Brain microvascular endothelial cell (primary cell): Measurements from ENCODE around the gene LCN12.

ENCODE experiments used
- DNase-seq: peaks from one replicate; pipeline ENCODE4 v3.0.0-alpha.2; 2020
- H3K27ac ChIP-seq: fragments of 250-450 bp; sonication (Bioruptor Pico); 2 replicates; pipeline ENCODE4 v1.5.1; 2020; ENCODE audit warnings: mild to moderate bottlenecking, moderate library complexity
- H3K27me3 ChIP-seq: fragments of 250-450 bp; sonication (Bioruptor Pico); replicated peaks from 2 replicates; pipeline ENCODE4 v1.5.1; 2020; ENCODE audit warnings: mild to moderate bottlenecking
- H3K36me3 ChIP-seq: fragments of 250-450 bp; sonication (Bioruptor Pico); replicated peaks from 2 replicates; pipeline ENCODE4 v1.5.1; 2020; ENCODE audit warnings: mild to moderate bottlenecking
- H3K4me3 ChIP-seq: 2 replicates; pipeline ENCODE4 v1.5.1; 2011; ENCODE audit warnings: low read depth, mild to moderate bottlenecking, control low read depth, low read length, moderate library complexity
- in situ Hi-C: cut with HindIII; loops from 2 replicates; pipeline ENCODE4 v1.10.0; 2017; ENCODE audit warnings: low sequenced_read_pairs, low pct_ligation_motif_present
- TF ChIP-seq, protein P1 (sequence below): IDR thresholded peaks from 2 replicates; pipeline ENCODE4 v1.5.1; 2011; ENCODE audit warnings: low read depth, mild to moderate bottlenecking, moderate library complexity, low read length, control low read depth, inconsistent platforms; ENCODE audit errors: missing control alignments

LCN12 gene

DNA sequence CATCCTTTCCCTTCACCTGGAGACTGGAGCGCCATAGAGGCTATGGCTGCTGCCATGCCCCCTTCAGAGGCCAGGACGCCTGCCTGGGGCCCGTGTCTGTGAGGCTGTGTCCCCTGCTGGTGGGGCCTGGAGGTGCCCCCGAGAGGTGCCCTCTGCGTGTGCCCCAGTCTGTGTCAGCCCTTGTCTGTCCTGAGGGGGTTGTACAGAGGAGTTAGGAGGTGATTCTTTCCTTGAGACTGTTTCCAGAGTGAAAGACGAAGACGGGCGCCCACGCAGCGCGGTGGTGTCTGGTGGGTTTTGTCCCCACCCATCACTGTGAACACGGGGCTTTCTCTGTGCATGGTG, 41.2 kb upstream of the LCN12 start:
- DNase-seq = no peak
- no peaks in the 10 kb centered on the region for H3K27me3 ChIP-seq
- H3K27ac ChIP-seq = no peak overlapping the region
- in situ Hi-C loops = no loop called here
- TF ChIP-seq, protein P1, sequence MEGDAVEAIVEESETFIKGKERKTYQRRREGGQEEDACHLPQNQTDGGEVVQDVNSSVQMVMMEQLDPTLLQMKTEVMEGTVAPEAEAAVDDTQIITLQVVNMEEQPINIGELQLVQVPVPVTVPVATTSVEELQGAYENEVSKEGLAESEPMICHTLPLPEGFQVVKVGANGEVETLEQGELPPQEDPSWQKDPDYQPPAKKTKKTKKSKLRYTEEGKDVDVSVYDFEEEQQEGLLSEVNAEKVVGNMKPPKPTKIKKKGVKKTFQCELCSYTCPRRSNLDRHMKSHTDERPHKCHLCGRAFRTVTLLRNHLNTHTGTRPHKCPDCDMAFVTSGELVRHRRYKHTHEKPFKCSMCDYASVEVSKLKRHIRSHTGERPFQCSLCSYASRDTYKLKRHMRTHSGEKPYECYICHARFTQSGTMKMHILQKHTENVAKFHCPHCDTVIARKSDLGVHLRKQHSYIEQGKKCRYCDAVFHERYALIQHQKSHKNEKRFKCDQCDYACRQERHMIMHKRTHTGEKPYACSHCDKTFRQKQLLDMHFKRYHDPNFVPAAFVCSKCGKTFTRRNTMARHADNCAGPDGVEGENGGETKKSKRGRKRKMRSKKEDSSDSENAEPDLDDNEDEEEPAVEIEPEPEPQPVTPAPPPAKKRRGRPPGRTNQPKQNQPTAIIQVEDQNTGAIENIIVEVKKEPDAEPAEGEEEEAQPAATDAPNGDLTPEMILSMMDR = no peak
- no peak overlapping the region for H3K4me3 ChIP-seq
- peaks cover 42% of the 10 kb centered on the region for H3K36me3 ChIP-seq

DNA sequence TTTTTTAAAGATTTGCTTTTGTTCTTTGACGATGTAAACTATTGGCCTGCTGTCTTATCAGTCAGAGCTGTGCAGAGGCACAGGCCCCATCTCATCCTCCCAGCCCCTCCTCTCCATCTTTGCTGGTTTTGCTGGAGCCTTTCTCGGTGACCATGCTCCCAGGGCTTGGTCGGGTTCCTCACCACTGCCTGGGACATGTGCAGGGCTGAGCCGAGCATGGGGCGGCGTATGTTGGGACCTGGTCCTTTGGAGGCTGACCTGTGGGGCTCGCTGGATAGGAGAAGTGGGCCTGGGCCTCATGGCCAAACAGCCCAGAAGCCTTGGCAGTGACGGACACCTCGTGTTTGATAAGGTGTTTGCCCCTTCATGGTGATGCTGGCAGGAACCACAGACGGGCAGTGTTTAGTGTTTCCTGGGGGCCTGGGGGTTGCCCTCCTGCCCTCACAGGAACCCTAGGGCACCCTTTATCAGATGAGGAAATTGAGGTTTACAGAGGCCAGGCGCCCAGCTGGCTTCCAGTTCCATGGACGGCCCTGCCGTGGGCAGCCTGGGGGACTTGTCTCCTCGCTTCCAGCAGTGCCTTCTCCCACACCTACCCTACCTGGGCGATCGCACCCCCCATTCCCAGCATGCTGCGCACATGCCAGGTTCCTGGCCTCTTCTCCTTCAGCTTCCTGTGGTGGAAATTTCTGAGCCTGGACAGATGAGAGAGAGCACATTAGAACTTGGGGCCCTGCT, 38.2 kb upstream of the LCN12 start:
- H3K27me3 ChIP-seq = no peaks in the 10 kb centered on the region
- no peak for DNase-seq
- in situ Hi-C loops = no loop called here
- no peak overlapping the region for H3K4me3 ChIP-seq
- H3K27ac ChIP-seq = no peak overlapping the region
- H3K36me3 ChIP-seq = peaks cover 44% of the 10 kb centered on the region
- TF ChIP-seq, protein P1 = no peak

DNA sequence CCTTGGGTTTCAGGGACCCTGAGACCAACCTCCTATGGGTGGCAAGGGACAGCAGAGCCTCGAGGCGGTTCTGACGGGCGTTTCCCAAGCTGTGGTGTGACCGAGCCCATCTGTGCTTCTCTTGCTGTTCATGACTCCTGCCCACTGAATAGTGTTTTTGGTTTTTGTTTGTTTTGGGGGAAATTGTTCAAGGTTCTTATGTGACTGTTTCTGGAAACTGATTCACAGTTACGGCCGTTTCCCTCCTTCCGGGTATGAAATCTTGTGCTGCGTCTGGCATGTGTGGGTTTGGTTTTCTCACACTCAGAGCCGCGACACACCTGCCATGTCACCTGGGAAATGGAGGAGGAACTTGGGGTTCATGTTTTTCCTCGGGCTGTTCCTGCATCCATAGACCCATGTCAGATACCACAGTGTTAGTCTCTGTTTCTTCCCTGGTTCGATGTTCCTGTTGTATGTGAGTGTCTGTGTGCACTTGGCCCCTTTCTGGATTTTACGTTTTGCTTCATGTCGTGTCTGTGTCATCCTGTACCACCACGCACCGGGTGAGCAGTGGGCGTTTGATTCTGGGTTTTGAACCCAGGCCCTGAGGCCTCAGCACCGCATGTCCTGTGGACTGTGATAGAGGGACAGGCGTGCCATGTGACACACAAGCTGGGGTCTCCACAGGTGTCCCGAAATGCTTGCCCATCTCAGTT, 36.3 kb upstream of the LCN12 start:
- in situ Hi-C loops = no loop called here
- H3K27me3 ChIP-seq = no peaks in the 10 kb centered on the region
- no peak overlapping the region for H3K27ac ChIP-seq
- DNase-seq = no peak
- H3K4me3 ChIP-seq = no peak overlapping the region
- TF ChIP-seq, protein P1 = no peak
- peaks cover 44% of the 10 kb centered on the region for H3K36me3 ChIP-seq

DNA sequence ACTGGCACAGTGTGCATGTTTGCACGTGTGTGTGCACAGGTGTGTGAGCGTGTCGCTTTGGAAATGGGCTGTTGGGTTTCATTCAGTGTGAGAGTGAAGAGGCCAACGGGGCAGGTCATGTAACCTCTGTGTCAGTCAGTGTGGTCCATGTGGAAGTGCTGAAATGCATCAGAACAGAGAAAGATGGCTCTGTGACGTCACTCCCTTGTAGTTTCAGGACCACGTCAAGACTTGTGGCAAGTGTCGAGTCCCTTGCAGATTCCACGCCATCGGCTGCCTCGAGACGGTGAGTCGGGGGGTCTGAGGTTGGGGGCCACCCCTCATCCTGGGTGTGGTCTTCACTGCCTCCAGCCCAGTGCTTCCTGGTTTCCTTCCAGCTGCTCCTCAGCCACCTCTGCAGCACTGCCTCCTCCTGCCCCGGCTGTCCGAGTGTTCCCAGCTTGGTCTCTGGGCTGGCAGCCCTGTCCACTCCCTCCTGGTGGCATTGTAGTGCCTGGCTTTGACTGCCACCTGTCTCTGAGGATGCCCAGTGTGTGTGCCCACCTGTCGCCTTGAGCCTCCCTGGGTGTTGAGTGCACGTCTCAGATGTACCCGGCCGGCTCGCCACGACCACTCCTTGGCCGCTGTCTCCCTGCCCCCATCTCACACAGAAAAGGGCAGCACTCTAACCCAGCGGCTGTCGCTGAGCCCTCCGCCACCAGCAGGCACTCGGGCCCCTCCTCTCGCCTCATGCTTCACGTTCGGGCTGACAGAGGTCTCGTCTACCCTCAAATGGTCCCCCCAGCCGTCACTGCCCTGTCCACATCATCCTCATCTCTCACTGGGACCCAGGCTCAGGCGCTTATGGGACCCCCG, 35.5 kb upstream of the LCN12 start:
- no peak for DNase-seq
- TF ChIP-seq, protein P1 = no peak
- no peak overlapping the region for H3K4me3 ChIP-seq
- no peak overlapping the region for H3K27ac ChIP-seq
- in situ Hi-C loops = no loop called here
- H3K36me3 ChIP-seq = peaks cover 49% of the 10 kb centered on the region
- no peaks in the 10 kb centered on the region for H3K27me3 ChIP-seq

DNA sequence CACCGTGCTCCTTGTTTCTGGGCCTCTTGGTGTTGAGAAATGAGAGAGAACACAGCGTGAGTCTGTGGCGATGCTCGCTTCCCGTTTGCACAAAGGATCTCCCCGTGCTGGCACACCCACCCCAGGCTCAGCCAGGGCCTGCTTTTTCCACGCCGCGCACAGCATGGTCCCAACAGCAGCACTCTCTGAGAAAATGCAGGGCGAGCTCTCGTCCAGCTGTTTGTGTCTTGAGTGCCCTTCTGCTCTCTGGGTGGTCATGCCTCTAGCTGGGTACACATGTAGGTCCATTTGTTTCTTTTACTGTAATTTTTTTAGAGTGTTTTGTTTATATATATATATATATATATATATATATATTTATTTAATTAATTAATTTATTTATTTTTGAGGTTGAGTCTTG, 34.2 kb upstream of the LCN12 start:
- peaks cover 54% of the 10 kb centered on the region for H3K36me3 ChIP-seq
- H3K4me3 ChIP-seq = no peak overlapping the region
- no peaks in the 10 kb centered on the region for H3K27me3 ChIP-seq
- TF ChIP-seq, protein P1 = no peak
- H3K27ac ChIP-seq = no peak overlapping the region
- DNase-seq = no peak
- in situ Hi-C loops = no loop called here
